Measurements from ENCODE around the gene EEA1.

Gene EEA1

GRCh38 chr12:92928962-92929915 lies at the start of gene EEA1:
TSS of gene EEA1 (minus strand) at chr12:92929295. CDS start at chr12:92929066, 229 bp downstream.
- H3K4me3 ChIP-seq (ENCODE audit: low read length) = peak within 1 kb of the TSS; percentile 74
- TF ChIP-seq CTCF (conservative IDR thresholded peaks at IDR 0.05; ENCODE audit: low read depth, low read length) = no peak
- DNase-seq (ENCODE audit: low read depth) = peak; percentile 83

- no peak for TF ChIP-seq CTCF (conservative IDR thresholded peaks at IDR 0.05; ENCODE audit: low read depth, low read length)
- no peak overlapping the region for H3K4me3 ChIP-seq (ENCODE audit: low read length)
- no peak for DNase-seq (ENCODE audit: low read depth)
These were observed 49.5 kb upstream of the EEA1 start for GRCh38 chr12:92978607-92979006.

GRCh38 chr12:92977326-92977725 lies 48.2 kb upstream of the EEA1 start:
- H3K4me3 ChIP-seq (ENCODE audit: low read length) = no peak overlapping the region
- DNase-seq (ENCODE audit: low read depth) = no peak
- no peak for TF ChIP-seq CTCF (conservative IDR thresholded peaks at IDR 0.05; ENCODE audit: low read depth, low read length)

GRCh38 chr12:92974759-92975158 lies 45.7 kb upstream of the EEA1 start:
- no peak overlapping the region for H3K4me3 ChIP-seq (ENCODE audit: low read length)
- DNase-seq (ENCODE audit: low read depth) = no peak
- TF ChIP-seq CTCF (conservative IDR thresholded peaks at IDR 0.05; ENCODE audit: low read depth, low read length) = no peak

- no peak overlapping the region for H3K4me3 ChIP-seq (ENCODE audit: low read length)
- no peak for DNase-seq (ENCODE audit: low read depth)
These were observed 44.5 kb upstream of the EEA1 start for GRCh38 chr12:92973614-92974013.

GRCh38 chr12:92971859-92972524 lies 42.9 kb upstream of the EEA1 start:
- no peak for DNase-seq (ENCODE audit: low read depth)
- no peak overlapping the region for H3K4me3 ChIP-seq (ENCODE audit: low read length)
- TF ChIP-seq CTCF (conservative IDR thresholded peaks at IDR 0.05; ENCODE audit: low read depth, low read length) = no peak

More at GRCh38 chr12:92973614-92974013, 44.5 kb upstream of the EEA1 start:
- TF ChIP-seq CTCF (conservative IDR thresholded peaks at IDR 0.05; ENCODE audit: low read depth, low read length) = no peak

Measured in retinal pigment epithelial cell (primary cell).